ENCODE data around the gene KCNAB2. TPM values are rescaled to one million over a fixed set of nuclear protein-coding genes. Genes with fewer than 3 reads are reported as not detected.

The KCNAB2 gene
- total RNA-seq, 4 donors from 2014 or later = 4.2 to 12.0 (median 10.0) TPM

DNA sequence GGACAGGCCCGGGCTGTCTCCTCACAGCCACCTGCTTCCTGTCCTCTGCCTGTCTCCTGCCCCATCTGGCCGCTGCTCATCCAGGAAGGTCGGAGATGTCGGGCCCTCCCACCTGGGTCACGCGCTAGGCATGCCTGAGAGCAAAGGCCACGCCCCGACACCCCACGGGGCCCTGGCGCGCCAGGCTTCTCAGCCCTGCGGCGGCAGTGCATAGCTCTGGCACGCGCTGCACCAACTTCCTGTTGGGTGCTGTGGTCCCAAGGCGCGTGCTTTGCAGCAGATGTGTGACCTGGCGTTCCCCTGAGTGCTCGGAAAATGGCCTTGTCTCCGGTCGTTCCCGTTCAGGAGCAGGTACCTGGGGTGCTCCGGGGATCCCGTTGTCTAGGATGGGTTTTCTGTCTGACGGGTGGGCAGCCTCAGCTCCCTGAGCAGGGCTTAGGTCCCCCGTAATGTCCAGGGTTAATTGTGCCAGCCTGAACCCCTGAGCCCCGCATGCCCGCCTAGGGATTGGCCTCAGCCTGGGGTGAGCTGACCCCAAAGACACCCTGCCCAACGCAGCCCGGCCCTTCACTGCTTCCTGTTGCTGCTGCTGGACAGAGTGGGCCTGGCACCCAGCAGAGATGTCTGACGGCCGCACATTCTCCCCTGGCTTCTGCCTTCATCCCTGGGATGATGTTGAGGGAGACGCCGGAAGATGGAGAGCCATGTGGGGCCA is 19.4 kb upstream of the KCNAB2 start:
- DNase-seq (ENCODE audit: low spot score in 2 of 2) = peak; percentile 85 to 96
- intact Hi-C loops (cut with DNase I; ENCODE audit: low total_unique reads) = no loop called here
- no peak for TF ChIP-seq POLR2A (IDR thresholded peaks at IDR 0.05)
- TF ChIP-seq, protein P1, sequence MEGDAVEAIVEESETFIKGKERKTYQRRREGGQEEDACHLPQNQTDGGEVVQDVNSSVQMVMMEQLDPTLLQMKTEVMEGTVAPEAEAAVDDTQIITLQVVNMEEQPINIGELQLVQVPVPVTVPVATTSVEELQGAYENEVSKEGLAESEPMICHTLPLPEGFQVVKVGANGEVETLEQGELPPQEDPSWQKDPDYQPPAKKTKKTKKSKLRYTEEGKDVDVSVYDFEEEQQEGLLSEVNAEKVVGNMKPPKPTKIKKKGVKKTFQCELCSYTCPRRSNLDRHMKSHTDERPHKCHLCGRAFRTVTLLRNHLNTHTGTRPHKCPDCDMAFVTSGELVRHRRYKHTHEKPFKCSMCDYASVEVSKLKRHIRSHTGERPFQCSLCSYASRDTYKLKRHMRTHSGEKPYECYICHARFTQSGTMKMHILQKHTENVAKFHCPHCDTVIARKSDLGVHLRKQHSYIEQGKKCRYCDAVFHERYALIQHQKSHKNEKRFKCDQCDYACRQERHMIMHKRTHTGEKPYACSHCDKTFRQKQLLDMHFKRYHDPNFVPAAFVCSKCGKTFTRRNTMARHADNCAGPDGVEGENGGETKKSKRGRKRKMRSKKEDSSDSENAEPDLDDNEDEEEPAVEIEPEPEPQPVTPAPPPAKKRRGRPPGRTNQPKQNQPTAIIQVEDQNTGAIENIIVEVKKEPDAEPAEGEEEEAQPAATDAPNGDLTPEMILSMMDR (IDR thresholded peaks at IDR 0.05) = no peak
- H3K4me3 ChIP-seq (ENCODE audit: low read depth, poor library complexity, severe bottlenecking) = no peak overlapping the region
- 21 to 38% methylated on average over 15 to 33 of the region's 34 CpGs for WGBS, 2 donors

DNA sequence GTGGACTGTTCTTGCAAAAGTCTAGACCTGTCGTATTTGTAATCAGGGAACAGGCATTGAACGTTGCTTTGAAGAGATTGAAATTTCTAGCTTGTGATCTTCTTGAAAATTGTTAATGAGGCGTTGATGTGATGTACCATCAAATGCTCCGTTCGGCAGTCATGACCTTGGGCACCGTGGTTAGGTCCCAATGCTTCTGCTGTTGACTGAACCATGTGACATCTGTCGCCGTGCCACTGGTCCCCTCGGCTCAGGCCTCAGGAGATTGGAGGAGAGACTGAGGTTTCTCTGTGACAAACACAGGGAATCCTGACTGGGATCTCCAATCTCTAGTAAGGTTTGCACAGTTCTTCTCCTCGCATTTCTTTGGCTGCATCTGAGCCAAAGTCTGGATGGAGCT is 18.1 kb upstream of the KCNAB2 start:
- DNase-seq (ENCODE audit: low spot score in 2 of 2) = no peak
- no peak for TF ChIP-seq POLR2A (IDR thresholded peaks at IDR 0.05)
- TF ChIP-seq, protein P1 (IDR thresholded peaks at IDR 0.05) = no peak
- H3K4me3 ChIP-seq (ENCODE audit: low read depth, poor library complexity, severe bottlenecking) = no peak overlapping the region
- intact Hi-C loops (cut with DNase I; ENCODE audit: low total_unique reads) = no loop called here
- 59 to 68% methylated on average over 10 of the region's 10 CpGs for WGBS, 2 donors

DNA sequence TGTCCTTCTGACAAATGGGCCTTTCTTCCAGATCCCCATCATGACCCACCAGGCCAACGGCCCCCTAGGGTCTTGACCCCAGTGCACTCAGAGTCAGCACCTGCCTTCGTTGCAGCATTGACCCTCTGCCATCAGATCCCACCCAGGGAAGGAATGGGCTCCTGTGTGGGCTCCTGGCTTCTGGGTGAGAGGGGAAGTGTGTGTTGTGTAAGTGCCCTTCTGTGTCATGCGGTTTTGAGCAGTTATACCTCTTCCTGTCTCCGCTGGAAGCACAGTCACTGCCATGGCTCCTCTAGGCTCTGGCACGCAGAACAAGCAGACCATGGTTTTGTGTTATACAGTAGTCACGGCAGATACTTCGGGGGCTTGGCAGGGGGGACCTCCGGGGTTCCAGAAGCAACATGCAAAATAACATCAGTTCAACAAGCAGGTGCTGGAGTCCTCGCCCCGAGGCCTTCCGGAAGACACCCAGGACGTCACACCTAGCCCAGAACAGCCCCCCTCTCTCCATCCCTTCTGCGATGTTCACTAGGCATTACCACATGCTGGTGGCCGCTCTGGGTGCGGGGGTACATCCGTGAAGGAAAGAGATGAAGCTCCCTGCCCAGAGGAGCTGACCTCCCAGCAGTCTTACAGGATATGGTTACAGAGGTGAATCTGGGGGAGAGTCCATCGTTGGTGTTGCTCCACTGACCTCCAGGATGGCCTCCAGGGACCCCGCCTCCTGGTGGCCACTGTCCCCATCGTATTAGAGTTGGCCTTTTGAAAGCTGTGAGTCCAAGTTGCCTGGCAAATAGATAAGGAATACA is 17.4 kb upstream of the KCNAB2 start:
- TF ChIP-seq, protein P1 (IDR thresholded peaks at IDR 0.05) = no peak
- no peak for TF ChIP-seq POLR2A (IDR thresholded peaks at IDR 0.05)
- peak; percentile 32 to 90 for DNase-seq (ENCODE audit: low spot score in 2 of 2)
- H3K4me3 ChIP-seq (ENCODE audit: low read depth, poor library complexity, severe bottlenecking) = no peak overlapping the region
- WGBS, 2 donors = 74 to 75% methylated on average over 19 of the region's 19 CpGs
- intact Hi-C loops (cut with DNase I; ENCODE audit: low total_unique reads) = no loop called here

DNA sequence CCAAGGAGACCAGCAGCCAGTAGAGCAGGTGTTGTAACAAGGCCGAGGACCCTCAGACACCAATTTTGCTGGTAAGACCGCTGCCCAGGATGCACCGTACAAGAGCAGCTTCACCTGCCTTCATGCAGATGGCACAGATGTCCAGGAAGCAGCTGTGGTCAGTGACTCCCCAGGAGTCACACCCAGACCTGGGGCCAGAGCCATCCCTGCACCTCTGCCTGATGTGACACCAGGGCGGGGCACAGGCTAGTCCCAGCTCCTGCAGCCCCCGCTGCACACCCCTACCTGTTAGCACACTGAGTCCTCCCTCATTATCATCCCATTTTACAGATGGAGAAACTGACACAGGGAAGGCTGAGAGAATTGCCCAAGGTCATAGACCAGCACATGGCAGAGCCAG is 16.3 kb upstream of the KCNAB2 start:
- WGBS, 2 donors = 94 to 95% methylated on average over 5 of the region's 5 CpGs
- intact Hi-C loops (cut with DNase I; ENCODE audit: low total_unique reads) = no loop called here
- no peak for DNase-seq (ENCODE audit: low spot score in 2 of 2)
- TF ChIP-seq, protein P1 (IDR thresholded peaks at IDR 0.05) = no peak
- no peak for TF ChIP-seq POLR2A (IDR thresholded peaks at IDR 0.05)
- H3K4me3 ChIP-seq (ENCODE audit: low read depth, poor library complexity, severe bottlenecking) = no peak overlapping the region

DNA sequence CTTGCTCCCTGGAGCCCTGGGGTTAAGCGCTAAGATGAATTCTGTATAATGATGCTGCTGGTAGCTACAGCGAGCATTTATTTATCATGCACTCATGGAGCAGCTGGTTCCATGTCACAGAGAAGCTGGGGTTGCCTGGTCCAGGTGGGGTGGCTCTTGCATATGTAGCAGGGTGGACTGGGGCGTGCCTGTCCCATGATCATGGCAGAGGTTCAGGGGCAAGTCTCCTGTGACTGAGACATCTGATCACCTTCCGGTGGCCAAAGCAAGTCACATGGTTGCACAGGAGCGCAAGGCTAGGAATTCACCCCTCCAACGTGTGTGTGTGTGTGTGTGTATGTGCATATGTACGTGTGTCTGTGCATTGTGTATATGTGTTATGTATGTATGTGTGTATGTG is 15.6 kb upstream of the KCNAB2 start:
- DNase-seq (ENCODE audit: low spot score in 2 of 2) = no peak
- TF ChIP-seq POLR2A (IDR thresholded peaks at IDR 0.05) = no peak
- TF ChIP-seq, protein P1 (IDR thresholded peaks at IDR 0.05) = no peak
- intact Hi-C loops (cut with DNase I; ENCODE audit: low total_unique reads) = no loop called here
- WGBS, 2 donors = 86 to 87% methylated on average over 7 of the region's 7 CpGs
- H3K4me3 ChIP-seq (ENCODE audit: low read depth, poor library complexity, severe bottlenecking) = no peak overlapping the region

Data from lower leg skin (tissue), 4 donors.